ENCODE results near the gene HOXC10.

The HOXC10 gene

DNA sequence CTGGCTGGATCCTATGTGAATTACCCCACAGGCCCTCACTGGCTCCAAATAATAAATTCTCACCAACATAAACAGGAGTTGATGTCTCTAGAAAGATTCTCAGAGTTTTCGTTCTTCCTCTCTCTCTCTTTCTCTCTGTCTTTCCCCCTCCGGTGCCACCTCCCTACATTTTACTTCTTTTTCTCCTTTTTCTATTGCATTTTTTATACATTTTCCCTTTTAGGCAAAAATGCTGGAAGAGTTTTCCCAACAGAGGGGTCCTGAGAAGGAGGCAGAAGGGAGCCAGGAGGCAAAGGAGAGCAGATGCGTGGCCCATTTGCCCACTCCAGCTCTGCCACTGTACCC lies 42.5 kb downstream of the HOXC10 start:
- H3K36me3 Mint-ChIP-seq, result no peaks in the 10 kb centered on the region
- H3K27me3 Mint-ChIP-seq, result peaks cover 74 to 93% of the 10 kb centered on the region in 2 donors
- ATAC-seq (replicated peaks) (no peak), DNase-seq (no peak)
- peak overlapping the region in 1 of 2 donors; percentile 56 for H3K4me3 Mint-ChIP-seq
- peaks cover 14 to 16% of the 10 kb centered on the region in 2 donors for H3K4me1 Mint-ChIP-seq
- no peak overlapping the region for H3K27ac Mint-ChIP-seq
- H3K9me3 Mint-ChIP-seq, result no peaks in the 10 kb centered on the region

DNA sequence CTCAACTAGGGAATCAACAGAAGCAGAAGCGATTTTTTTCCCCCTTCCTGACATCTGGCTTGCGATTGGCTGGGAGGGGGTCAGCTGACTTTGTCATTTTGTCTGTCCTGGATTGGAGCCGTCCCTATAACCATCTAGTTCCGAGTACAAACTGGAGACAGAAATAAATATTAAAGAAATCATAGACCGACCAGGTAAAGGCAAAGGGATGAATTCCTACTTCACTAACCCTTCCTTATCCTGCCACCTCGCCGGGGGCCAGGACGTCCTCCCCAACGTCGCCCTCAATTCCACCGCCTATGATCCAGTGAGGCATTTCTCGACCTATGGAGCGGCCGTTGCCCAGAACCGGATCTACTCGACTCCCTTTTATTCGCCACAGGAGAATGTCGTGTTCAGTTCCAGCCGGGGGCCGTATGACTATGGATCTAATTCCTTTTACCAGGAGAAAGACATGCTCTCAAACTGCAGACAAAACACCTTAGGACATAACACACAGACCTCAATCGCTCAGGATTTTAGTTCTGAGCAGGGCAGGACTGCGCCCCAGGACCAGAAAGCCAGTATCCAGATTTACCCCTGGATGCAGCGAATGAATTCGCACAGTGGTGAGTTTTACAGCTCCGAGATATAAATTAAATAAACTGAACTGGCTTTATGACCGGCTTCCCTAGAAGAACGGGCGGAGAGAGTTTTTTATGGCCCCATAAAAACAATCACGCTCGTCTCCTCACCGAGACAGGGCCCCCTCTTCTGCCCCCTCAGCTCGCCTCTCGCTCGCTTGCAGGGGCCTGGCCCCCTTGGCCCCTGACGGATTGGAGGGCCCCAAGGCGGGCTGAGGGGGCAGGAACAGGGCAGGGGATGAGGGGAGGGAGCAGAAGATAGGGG lies 43.6 kb downstream of the HOXC10 start, which contains the start of gene HOXC6:
Gene HOXC6 (plus strand): TSS at position 127 of the 888 bp plus-strand sequence. CDS start 82 bp downstream, at position 209.
- Mint-ChIP-seq H3K36me3 (peaks cover 0 to 1% of the 10 kb centered on the region in 2 donors), H3K4me1 (peaks cover 25 to 26% of the 10 kb centered on the region in 2 donors), H3K4me3 (peak within 1 kb of the TSS; percentile 4 to 56), H3K27ac (no peak within 1 kb of the TSS), H3K27me3 (peaks cover 74 to 93% of the 10 kb centered on the region in 2 donors), H3K9me3 (no peaks in the 10 kb centered on the region)
- no peak for DNase-seq
- ATAC-seq (replicated peaks), result no peak

DNA sequence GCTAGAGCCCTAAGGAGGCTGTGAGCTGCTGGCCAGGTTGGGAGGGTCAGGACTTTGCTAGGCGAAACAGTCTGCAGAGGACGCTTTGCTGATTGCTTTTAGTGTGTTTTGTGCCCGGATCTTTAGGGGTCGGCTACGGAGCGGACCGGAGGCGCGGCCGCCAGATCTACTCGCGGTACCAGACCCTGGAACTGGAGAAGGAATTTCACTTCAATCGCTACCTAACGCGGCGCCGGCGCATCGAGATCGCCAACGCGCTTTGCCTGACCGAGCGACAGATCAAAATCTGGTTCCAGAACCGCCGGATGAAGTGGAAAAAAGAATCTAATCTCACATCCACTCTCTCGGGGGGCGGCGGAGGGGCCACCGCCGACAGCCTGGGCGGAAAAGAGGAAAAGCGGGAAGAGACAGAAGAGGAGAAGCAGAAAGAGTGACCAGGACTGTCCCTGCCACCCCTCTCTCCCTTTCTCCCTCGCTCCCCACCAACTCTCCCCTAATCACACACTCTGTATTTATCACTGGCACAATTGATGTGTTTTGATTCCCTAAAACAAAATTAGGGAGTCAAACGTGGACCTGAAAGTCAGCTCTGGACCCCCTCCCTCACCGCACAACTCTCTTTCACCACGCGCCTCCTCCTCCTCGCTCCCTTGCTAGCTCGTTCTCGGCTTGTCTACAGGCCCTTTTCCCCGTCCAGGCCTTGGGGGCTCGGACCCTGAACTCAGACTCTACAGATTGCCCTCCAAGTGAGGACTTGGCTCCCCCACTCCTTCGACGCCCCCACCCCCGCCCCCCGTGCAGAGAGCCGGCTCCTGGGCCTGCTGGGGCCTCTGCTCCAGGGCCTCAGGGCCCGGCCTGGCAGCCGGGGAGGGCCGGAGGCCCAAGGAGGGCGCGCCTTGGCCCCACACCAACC lies 44.8 kb downstream of the HOXC10 start:
- Mint-ChIP-seq H3K27me3 (peaks cover 75 to 92% of the 10 kb centered on the region in 2 donors), H3K27ac (peak overlapping the region; percentile 86), H3K36me3 (peaks cover 0 to 1% of the 10 kb centered on the region in 2 donors), H3K4me1 (peaks cover 31 to 34% of the 10 kb centered on the region in 2 donors), H3K9me3 (no peaks in the 10 kb centered on the region), H3K4me3 (no peak overlapping the region)
- ATAC-seq (replicated peaks), result no peak
- no peak for DNase-seq

DNA sequence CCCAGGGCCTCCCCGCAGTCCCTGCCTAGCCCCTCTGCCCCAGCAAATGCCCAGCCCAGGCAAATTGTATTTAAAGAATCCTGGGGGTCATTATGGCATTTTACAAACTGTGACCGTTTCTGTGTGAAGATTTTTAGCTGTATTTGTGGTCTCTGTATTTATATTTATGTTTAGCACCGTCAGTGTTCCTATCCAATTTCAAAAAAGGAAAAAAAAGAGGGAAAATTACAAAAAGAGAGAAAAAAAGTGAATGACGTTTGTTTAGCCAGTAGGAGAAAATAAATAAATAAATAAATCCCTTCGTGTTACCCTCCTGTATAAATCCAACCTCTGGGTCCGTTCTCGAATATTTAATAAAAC lies 45.5 kb downstream of the HOXC10 start:
- Mint-ChIP-seq H3K27ac (no peak overlapping the region), H3K4me3 (no peak overlapping the region), H3K9me3 (no peaks in the 10 kb centered on the region), H3K27me3 (peaks cover 79 to 92% of the 10 kb centered on the region in 2 donors), H3K36me3 (peaks cover 0 to 1% of the 10 kb centered on the region in 2 donors), H3K4me1 (peaks cover 34 to 39% of the 10 kb centered on the region in 2 donors)
- ATAC-seq (replicated peaks) (no peak), DNase-seq (no peak)

DNA sequence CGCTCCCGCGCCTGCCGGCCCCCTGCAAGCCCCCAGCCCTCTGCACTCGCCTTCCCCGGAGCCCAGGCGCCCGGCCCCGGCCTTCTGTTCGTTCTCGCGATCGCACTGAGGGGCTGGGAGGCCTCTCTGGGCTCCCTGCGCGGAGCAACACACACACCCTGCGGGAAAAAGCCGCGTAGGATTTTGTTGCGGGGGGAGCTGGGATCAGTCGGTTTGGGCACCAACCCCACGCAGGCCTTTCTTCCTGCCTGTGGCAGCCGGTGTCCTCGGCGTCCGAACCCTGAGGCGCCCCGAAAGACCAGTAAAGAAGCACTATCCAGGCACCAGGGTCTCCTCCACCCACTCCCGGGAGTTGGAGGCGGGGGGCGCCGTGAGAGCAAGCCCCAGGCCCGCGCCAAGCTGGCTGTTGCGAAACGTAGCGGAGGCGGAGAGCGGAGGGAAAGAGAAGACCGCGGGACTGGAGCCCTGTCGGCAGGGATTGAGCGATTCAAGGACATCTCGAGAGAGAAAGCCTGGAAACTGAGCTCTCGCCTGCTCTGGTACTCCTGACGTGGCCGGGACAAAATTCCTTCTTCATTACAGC lies 46.0 kb downstream of the HOXC10 start:
- Mint-ChIP-seq H3K27me3 (peaks cover 79 to 92% of the 10 kb centered on the region in 2 donors), H3K4me3 (no peak overlapping the region), H3K36me3 (peaks cover 0 to 1% of the 10 kb centered on the region in 2 donors), H3K27ac (no peak overlapping the region), H3K4me1 (peaks cover 34 to 39% of the 10 kb centered on the region in 2 donors), H3K9me3 (no peaks in the 10 kb centered on the region)
- ATAC-seq (replicated peaks) (no peak), DNase-seq (no peak)

DNA sequence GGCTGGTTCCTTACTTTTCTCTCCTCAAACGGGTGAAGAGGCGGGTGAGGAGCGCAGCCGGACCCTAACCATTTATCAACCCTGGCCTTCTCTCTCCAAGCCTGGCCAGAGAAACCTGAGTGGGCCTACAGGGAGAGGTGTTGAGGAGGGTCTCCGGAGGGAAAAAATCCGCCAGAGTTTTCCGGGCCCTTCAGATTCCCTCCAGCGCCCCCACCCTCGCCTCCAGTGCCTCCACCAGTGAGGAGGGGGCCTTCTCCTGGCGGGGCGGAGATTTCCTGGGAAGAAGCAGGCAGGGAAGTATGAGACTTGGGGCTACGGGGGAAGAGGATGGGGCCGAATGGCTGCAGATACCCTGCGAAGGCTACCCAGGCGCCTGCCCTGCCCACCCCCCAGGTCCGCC lies 46.5 kb downstream of the HOXC10 start:
- Mint-ChIP-seq H3K9me3 (no peaks in the 10 kb centered on the region), H3K36me3 (peaks cover 0 to 1% of the 10 kb centered on the region in 2 donors), H3K4me3 (no peak overlapping the region), H3K4me1 (peaks cover 33 to 39% of the 10 kb centered on the region in 2 donors), H3K27ac (no peak overlapping the region), H3K27me3 (peaks cover 79 to 92% of the 10 kb centered on the region in 2 donors)
- DNase-seq (no peak), ATAC-seq (replicated peaks) (no peak)

DNA sequence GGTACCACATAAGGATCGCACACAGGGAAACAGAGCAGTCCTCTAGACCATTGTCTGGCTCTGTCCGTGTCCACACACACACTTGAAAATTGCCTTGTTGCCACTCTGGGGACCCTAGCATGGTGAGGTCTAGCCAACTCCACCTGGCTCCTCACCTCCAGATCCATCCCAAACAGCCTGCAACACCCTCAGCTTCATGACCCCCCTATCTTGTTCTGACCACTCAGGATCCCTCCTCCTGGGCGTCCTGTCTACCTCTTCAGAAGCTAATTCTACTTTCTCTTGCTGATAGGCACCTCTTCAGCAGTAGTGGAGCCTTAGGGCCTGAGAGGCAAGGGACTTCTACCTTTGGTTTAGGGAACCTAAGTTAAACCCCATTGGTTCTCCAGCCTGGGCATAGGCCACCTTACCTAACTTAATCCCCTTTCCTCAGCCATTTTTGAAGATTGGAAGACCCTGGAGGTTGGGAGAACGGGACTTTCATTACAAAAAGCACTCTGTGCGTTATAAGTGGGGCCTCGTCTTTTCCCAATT lies 47.2 kb downstream of the HOXC10 start:
- H3K4me1 Mint-ChIP-seq, result peaks cover 30 to 34% of the 10 kb centered on the region in 2 donors
- H3K36me3 Mint-ChIP-seq, result peaks cover 0 to 1% of the 10 kb centered on the region in 2 donors
- no peaks in the 10 kb centered on the region for H3K9me3 Mint-ChIP-seq
- no peak for DNase-seq
- H3K27ac Mint-ChIP-seq, result peak overlapping the region; percentile 80
- no peak for ATAC-seq (replicated peaks)
- H3K4me3 Mint-ChIP-seq, result peak overlapping the region in 1 of 2 donors; percentile 28
- H3K27me3 Mint-ChIP-seq, result peaks cover 79 to 92% of the 10 kb centered on the region in 2 donors

DNA sequence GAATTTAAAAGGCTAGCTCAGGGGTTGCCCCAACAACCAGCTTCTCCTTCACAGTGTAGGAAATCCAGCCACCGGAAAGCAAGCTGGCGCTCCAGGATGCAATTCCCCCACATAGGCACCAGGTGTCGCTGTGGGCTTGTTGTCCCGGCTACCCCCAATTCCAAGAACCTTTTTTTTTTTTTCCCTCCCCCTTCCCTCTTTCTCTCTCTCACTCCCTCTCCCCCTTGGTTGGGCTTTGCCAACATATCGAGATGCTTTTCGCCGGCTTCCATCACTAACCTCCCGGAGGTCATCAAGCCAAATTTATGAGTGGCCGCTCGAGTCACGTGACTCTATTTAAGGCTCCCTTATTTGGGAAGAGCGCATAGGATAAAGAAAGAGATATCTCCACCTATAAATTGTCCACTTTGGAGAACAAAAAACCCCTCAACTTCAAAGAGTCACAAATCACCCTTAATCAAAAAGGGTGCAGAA lies 47.7 kb downstream of the HOXC10 start, which contains the start of gene HOXC5:
Gene HOXC5 (plus strand): TSS at position 424 of the 474 bp plus-strand sequence. CDS start 73 bp downstream, outside the sequence.
- H3K27ac Mint-ChIP-seq, result peak within 1 kb of the TSS; percentile 87
- H3K27me3 Mint-ChIP-seq, result peaks cover 79 to 92% of the 10 kb centered on the region in 2 donors
- H3K36me3 Mint-ChIP-seq, result peaks cover 0 to 1% of the 10 kb centered on the region in 2 donors
- peak within 1 kb of the TSS; percentile 76 to 77 for H3K4me3 Mint-ChIP-seq
- DNase-seq (peak; percentile 36), ATAC-seq (replicated peaks) (peak; percentile 26 to 56)
- H3K9me3 Mint-ChIP-seq, result no peaks in the 10 kb centered on the region
- H3K4me1 Mint-ChIP-seq, result peaks cover 30 to 33% of the 10 kb centered on the region in 2 donors

DNA sequence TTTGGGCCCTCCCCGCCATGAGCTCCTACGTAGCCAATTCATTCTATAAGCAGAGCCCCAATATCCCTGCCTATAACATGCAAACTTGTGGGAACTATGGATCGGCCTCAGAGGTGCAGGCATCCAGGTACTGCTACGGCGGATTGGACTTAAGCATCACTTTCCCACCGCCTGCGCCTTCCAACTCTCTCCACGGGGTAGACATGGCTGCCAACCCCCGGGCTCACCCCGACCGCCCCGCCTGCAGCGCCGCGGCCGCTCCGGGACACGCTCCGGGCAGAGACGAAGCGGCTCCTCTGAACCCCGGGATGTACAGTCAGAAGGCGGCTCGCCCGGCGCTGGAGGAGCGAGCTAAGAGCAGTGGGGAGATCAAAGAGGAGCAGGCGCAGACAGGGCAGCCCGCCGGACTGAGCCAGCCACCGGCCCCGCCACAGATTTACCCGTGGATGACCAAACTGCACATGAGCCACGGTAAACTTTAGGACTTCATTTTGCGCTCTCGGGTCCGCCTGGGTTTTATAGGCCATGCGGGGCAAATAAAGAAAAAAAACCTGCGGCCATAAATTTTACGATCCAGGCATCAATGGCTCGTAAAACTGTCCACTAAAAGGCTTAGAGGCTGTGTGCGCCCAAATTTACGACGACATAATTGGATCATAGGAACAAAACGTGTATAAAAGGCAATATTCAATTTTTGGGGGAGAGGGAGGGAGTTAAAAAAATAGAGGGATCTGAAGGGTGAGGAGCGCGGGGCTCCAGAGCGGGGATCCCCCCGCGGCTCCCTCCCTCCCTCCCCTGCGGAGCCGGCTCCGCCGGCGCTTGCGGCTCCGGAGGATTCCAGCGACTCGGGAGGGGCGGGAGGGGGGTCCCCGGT lies 48.4 kb downstream of the HOXC10 start:
- H3K4me1 Mint-ChIP-seq, result peaks cover 30 to 33% of the 10 kb centered on the region in 2 donors
- no peaks in the 10 kb centered on the region for H3K9me3 Mint-ChIP-seq
- H3K27ac Mint-ChIP-seq, result peak overlapping the region; percentile 87
- DNase-seq (no peak), ATAC-seq (replicated peaks) (peak in 1 of 2 donors; percentile 22)
- peaks cover 82 to 92% of the 10 kb centered on the region in 2 donors for H3K27me3 Mint-ChIP-seq
- peaks cover 0 to 1% of the 10 kb centered on the region in 2 donors for H3K36me3 Mint-ChIP-seq
- H3K4me3 Mint-ChIP-seq, result peak overlapping the region; percentile 76 to 77

DNA sequence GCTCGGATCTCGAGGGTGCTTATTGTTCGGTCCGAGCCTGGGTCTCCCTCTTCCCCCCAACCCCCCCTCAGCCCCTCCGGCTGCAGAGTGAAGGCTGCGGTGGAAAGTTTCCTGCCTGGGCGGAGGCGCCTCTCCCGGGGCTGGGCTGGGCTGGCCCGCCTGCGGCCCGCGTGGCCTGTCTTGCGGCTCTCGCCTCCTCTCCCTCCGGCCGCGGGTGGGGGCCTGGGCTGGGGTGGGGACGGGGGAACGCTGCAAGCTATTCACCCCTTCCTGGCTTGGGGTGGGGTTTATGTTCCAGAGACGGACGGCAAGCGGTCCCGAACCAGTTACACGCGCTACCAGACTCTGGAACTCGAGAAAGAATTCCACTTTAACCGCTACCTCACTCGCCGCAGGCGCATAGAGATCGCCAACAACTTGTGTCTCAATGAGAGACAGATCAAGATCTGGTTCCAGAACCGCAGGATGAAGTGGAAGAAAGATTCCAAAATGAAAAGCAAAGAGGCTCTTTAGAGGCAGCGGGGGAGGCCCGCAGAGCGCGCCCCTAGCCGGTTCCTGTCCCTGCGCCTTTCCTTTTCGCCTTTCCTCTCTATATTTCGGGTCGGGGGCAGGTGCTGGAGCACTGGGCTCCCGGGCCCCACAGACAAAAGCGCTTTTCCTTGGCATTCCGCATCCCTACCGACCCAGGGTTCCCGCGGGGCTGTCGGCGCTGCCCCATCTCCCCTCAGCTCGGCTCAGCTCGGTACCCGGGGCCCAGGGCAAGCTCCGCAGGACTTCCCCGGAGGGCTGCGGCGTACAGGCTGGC lies 49.2 kb downstream of the HOXC10 start:
- no peak for DNase-seq
- peaks cover 85 to 95% of the 10 kb centered on the region in 2 donors for H3K27me3 Mint-ChIP-seq
- ATAC-seq (replicated peaks), result no peak
- H3K36me3 Mint-ChIP-seq, result peaks cover 0 to 1% of the 10 kb centered on the region in 2 donors
- peaks cover 27 to 33% of the 10 kb centered on the region in 2 donors for H3K4me1 Mint-ChIP-seq
- H3K9me3 Mint-ChIP-seq, result no peaks in the 10 kb centered on the region
- peak overlapping the region; percentile 77 for H3K27ac Mint-ChIP-seq
- peak overlapping the region; percentile 43 to 44 for H3K4me3 Mint-ChIP-seq

DNA sequence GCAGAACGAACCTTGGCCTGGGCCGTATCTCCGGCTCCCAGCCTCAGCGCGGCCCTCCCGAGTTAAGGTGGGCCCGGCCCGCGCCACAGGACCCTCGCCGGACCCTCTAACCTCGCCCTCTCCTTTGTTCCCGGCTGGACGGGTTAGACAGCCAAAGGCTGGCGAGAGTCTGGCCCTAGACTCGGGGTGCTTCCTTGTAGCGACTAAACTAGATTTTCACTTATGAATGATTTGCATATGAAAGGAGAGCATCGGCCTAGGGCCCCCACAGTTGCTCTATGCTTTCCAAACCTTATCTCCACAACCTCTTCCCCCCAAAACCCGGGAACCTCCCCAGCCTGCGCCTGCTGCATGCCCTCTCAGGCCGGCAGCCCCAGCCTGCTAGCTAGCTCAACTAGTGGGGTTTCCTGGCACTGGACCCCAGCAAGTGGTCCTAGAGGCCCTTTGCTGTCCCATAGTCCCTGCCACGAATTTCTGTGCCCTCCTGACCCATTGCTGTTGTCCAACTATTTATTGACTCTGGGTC lies 49.9 kb downstream of the HOXC10 start:
- DNase-seq (no peak), ATAC-seq (replicated peaks) (no peak)
- Mint-ChIP-seq H3K4me3 (peak overlapping the region; percentile 34 to 44), H3K36me3 (peaks cover 0 to 1% of the 10 kb centered on the region in 2 donors), H3K9me3 (no peaks in the 10 kb centered on the region), H3K4me1 (peaks cover 24 to 28% of the 10 kb centered on the region in 2 donors), H3K27me3 (peaks cover 86 to 96% of the 10 kb centered on the region in 2 donors), H3K27ac (peak overlapping the region; percentile 77)
